ENCODE measurements around the gene FMN1. TPM values are rescaled to one million over a fixed set of nuclear protein-coding genes. Genes with fewer than 3 reads are reported as not detected.

Gene FMN1
- total and polyA plus RNA-seq, 2 experiments from 2014 or later: 0.93 to 2.2 TPM

GRCh38 chr15:32738666-32739065, 455.8 kb downstream of the FMN1 start:
- H3K79me2 ChIP-seq (ENCODE audit: insufficient read depth): peaks cover 12% of the 10 kb centered on the region
- no peaks in the 10 kb centered on the region for H3K27me3 ChIP-seq (replicated peaks; ENCODE audit: insufficient read depth)
- no peak for TF ChIP-seq EZH2 (IDR thresholded peaks at IDR 0.05; ENCODE audit: insufficient read depth, poor library complexity, severe bottlenecking)
- no peak for TF ChIP-seq EZH2phosphoT487 (IDR thresholded peaks at IDR 0.05; ENCODE audit: insufficient read depth, low read depth)
- H3K36me3 ChIP-seq (ENCODE audit: low read depth): peaks cover 34% of the 10 kb centered on the region
- no peak overlapping the region for H2AFZ ChIP-seq
- H3K4me2 ChIP-seq (ENCODE audit: unreplicated experiment): no peak overlapping the region
- in situ Hi-C loops (cut with MboI): no loop called here
- H4K20me1 ChIP-seq (ENCODE audit: insufficient read depth): no peaks in the 10 kb centered on the region
- H3K4me1 ChIP-seq (ENCODE audit: insufficient read depth): peaks cover 12% of the 10 kb centered on the region
- no peaks in the 10 kb centered on the region for H3K9me2 ChIP-seq (ENCODE audit: insufficient read depth)
- H3K9ac ChIP-seq: no peak overlapping the region
- no peaks in the 10 kb centered on the region for H3K9me3 ChIP-seq (ENCODE audit: low read depth)
- H3K4me3 ChIP-seq: no peak overlapping the region
- WGBS, 2 experiments (ENCODE audit: low coverage in 1 of 2, low lambda C conversion rate in 2 of 2, missing lambda C conversion rate in 2 of 2): 93 to 96% methylated on average over 1 of the region's 1 CpG
- peak overlapping the region; percentile 15 for H3K27ac ChIP-seq
- H3F3A ChIP-seq (ENCODE audit: insufficient read depth): peaks cover 98% of the 10 kb centered on the region
- DNase-seq: peak; percentile 28

GRCh38 chr15:32737304-32737703, 457.2 kb downstream of the FMN1 start:
- Histone ChIP-seq H3K4me3 (no peak overlapping the region), H3K36me3 (ENCODE audit: low read depth) (peaks cover 47% of the 10 kb centered on the region), H3K4me2 (ENCODE audit: unreplicated experiment) (no peak overlapping the region), H3K9ac (no peak overlapping the region), H3K27me3 (replicated peaks; ENCODE audit: insufficient read depth) (no peaks in the 10 kb centered on the region), H3K9me2 (ENCODE audit: insufficient read depth) (no peaks in the 10 kb centered on the region), H3K4me1 (ENCODE audit: insufficient read depth) (peaks cover 15% of the 10 kb centered on the region; the same call in 1 of the 2 replicates), H3K27ac (peak overlapping the region; percentile 40), H4K20me1 (ENCODE audit: insufficient read depth) (no peaks in the 10 kb centered on the region), H3F3A (ENCODE audit: insufficient read depth) (peaks cover 98% of the 10 kb centered on the region), H3K9me3 (ENCODE audit: low read depth) (no peaks in the 10 kb centered on the region), H3K79me2 (ENCODE audit: insufficient read depth) (peaks cover 26% of the 10 kb centered on the region), H2AFZ (no peak overlapping the region)
- DNase-seq: peak; percentile 40
- no peak for TF ChIP-seq EZH2 (IDR thresholded peaks at IDR 0.05; ENCODE audit: insufficient read depth, poor library complexity, severe bottlenecking)
- TF ChIP-seq EZH2phosphoT487 (IDR thresholded peaks at IDR 0.05; ENCODE audit: insufficient read depth, low read depth): no peak
- in situ Hi-C loops (cut with MboI): no loop called here
- 92 to 93% methylated on average over 4 of the region's 4 CpGs for WGBS, 2 experiments (ENCODE audit: low coverage in 1 of 2, low lambda C conversion rate in 2 of 2, missing lambda C conversion rate in 2 of 2)

GRCh38 chr15:32736701-32737061, 457.8 kb downstream of the FMN1 start:
- no peaks in the 10 kb centered on the region for H3K27me3 ChIP-seq (replicated peaks; ENCODE audit: insufficient read depth)
- H3K79me2 ChIP-seq (ENCODE audit: insufficient read depth): peaks cover 32% of the 10 kb centered on the region

GRCh38 chr15:32735989-32736700, 458.4 kb downstream of the FMN1 start:
- no peak overlapping the region for H3K9ac ChIP-seq
- peaks cover 59% of the 10 kb centered on the region for H3K36me3 ChIP-seq (ENCODE audit: low read depth)
- in situ Hi-C loops (cut with MboI): no loop called here
- H3K9me3 ChIP-seq (ENCODE audit: low read depth): no peaks in the 10 kb centered on the region
- H2AFZ ChIP-seq: no peak overlapping the region
- no peak overlapping the region for H3K4me2 ChIP-seq (ENCODE audit: unreplicated experiment)
- 76 to 86% methylated on average over 2 of the region's 2 CpGs for WGBS, 2 experiments (ENCODE audit: low coverage in 1 of 2, low lambda C conversion rate in 2 of 2, missing lambda C conversion rate in 2 of 2)
- H3F3A ChIP-seq (ENCODE audit: insufficient read depth): peaks cover 98% of the 10 kb centered on the region
- peaks cover 15% of the 10 kb centered on the region; the same call in 1 of the 2 replicates for H3K4me1 ChIP-seq (ENCODE audit: insufficient read depth)
- peaks cover 37% of the 10 kb centered on the region for H3K79me2 ChIP-seq (ENCODE audit: insufficient read depth)
- H3K4me3 ChIP-seq: no peak overlapping the region
- peak overlapping the region; percentile 40 for H3K27ac ChIP-seq
- H3K27me3 ChIP-seq (replicated peaks; ENCODE audit: insufficient read depth): no peaks in the 10 kb centered on the region
- no peaks in the 10 kb centered on the region for H4K20me1 ChIP-seq (ENCODE audit: insufficient read depth)
- DNase-seq: peak; percentile 26
- TF ChIP-seq EZH2phosphoT487 (IDR thresholded peaks at IDR 0.05; ENCODE audit: insufficient read depth, low read depth): no peak
- TF ChIP-seq EZH2 (IDR thresholded peaks at IDR 0.05; ENCODE audit: insufficient read depth, poor library complexity, severe bottlenecking): no peak
- H3K9me2 ChIP-seq (ENCODE audit: insufficient read depth): no peaks in the 10 kb centered on the region

More at GRCh38 chr15:32736701-32737061, 457.8 kb downstream of the FMN1 start:
- H2AFZ ChIP-seq: no peak overlapping the region
- no peaks in the 10 kb centered on the region for H4K20me1 ChIP-seq (ENCODE audit: insufficient read depth)
- peak overlapping the region; percentile 40 for H3K27ac ChIP-seq
- H3K4me2 ChIP-seq (ENCODE audit: unreplicated experiment): no peak overlapping the region
- no peaks in the 10 kb centered on the region for H3K9me3 ChIP-seq (ENCODE audit: low read depth)
- peak; percentile 53 for DNase-seq
- H3K36me3 ChIP-seq (ENCODE audit: low read depth): peaks cover 53% of the 10 kb centered on the region
- H3K4me3 ChIP-seq: no peak overlapping the region
- peaks cover 15% of the 10 kb centered on the region; the same call in 1 of the 2 replicates for H3K4me1 ChIP-seq (ENCODE audit: insufficient read depth)
- no peak overlapping the region for H3K9ac ChIP-seq
- in situ Hi-C loops (cut with MboI): no loop called here
- H3F3A ChIP-seq (ENCODE audit: insufficient read depth): peaks cover 98% of the 10 kb centered on the region
- WGBS, 2 experiments (ENCODE audit: low coverage in 1 of 2, low lambda C conversion rate in 2 of 2, missing lambda C conversion rate in 2 of 2): 37 to 44% methylated on average over 2 of the region's 2 CpGs
- H3K9me2 ChIP-seq (ENCODE audit: insufficient read depth): no peaks in the 10 kb centered on the region
- TF ChIP-seq EZH2 (IDR thresholded peaks at IDR 0.05; ENCODE audit: insufficient read depth, poor library complexity, severe bottlenecking) (no peak), EZH2phosphoT487 (IDR thresholded peaks at IDR 0.05; ENCODE audit: insufficient read depth, low read depth) (no peak)
